NCI-H146 treated with DMSO at 0.1 percent for 48 hours (cell line): ENCODE data around the gene VCL.
"Not testable (repeated sequence)": the region's sequence is repeated elsewhere in the genome, so short reads cannot be mapped to it uniquely, and the experiment has no call there.

Experiments
- DNase-seq: peaks from one replicate; lab custom pipeline; 2025; ENCODE audit not compliant: unreplicated experiment; lab: John Stamatoyannopoulos, UW

VCL gene

DNA sequence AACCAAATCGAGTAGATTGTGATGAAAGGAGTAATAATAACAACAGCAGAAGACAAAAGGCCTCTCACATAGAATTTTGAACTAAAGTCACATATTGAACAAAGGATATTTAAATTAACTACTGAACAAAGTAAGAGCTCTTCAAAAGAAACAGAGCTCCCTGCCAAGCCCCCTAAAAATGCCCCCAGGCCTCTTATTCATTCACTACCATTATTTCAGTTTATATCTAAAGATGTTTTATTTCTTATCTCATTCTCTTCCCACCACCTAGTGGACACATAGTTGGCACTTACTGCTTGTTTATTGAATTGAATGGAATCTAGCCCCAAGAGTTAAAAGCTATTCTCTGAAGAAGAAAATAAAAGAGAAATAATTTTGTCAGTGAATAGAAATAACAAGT is 37.4 kb downstream of the VCL start:
- no peak for DNase-seq

DNA sequence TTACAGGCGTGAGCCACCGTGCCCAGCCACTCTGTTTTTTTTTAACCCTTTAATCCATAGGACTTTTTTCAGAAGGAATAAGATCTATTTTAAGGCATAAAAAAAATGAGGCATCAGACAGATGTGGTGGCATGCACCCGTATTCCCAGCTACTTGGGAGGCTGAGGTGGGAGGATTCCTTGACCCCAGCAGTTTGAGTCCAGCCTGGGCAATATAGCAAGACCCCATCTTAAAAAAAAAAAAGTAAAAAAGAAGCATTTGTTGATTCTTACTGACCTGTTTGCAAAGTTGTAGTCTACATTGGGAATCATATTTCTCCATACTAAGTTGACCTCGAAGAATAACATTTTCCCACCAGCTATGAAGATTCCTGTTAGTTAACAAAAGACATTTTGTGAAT is 38.6 kb downstream of the VCL start:
- DNase-seq: no peak

DNA sequence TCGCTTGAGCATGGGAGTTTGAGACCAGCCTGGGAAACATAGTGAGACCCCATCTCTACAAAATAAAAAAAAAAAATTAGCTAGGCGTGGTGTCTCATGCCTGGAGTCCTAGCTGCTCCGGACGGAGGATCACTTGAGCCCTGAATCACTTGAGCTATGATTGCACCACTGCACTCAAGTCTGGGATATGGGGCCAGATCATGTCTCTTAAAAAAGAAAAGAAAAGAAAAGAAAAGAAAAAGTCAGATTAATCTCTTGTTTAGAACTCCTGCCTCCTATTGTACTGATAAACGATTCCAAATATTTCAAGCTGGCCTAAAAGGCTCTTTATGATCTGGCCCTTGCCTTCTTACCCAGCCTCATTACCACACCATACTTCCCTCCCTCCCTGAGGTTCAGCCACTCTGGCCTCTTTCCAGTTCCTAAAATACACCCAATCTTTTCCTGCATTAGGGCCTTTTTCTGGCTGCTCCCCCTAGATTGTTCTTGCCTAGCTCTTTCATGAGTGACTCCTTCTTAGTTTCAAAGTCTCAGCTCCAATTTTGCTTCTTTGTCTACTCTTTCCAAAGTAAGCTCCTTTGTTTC is 41.7 kb downstream of the VCL start:
- DNase-seq: no peak

DNA sequence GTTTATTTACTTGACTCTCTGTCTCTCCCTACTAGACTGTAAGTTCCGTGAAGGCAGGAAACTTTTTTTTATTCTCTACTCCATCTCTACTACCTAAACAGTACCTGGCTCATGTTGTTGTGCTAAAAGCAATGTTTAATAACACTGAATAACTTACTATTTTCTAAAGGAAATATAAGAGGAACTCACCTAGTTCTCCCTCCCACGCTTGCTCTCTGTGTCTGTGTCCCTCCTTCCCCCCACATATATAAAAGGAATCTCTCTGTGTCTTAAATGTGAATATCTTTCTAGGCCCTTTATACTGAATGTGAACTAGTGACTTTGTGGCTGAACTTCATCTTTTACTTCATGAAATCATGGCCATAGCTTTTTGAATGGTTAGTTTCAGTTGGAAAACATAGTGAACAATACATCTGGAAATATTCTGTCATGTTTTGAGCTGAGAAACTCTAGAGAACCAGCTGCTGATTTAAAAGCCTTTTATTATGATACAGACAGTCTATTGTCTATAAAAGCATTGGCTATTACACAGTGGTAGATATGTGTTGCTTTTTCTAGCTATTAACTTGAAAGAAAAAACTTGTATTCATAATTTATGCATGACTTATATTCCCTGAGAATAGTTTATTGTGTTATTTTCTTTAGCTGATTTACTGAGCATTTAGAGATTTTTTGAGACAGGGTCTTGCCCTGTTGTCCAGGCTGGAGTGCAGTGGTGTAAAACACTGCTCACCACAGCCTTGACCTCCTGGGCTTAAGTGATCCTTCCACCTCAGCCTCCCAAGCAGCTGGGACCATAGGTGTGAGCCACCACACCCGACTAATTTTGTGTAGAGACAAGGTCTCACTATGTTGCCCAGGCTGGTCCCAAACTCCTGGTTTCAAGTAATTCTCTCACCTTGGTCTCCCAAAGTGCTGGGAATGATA is 42.5 kb downstream of the VCL start:
- DNase-seq: no peak

DNA sequence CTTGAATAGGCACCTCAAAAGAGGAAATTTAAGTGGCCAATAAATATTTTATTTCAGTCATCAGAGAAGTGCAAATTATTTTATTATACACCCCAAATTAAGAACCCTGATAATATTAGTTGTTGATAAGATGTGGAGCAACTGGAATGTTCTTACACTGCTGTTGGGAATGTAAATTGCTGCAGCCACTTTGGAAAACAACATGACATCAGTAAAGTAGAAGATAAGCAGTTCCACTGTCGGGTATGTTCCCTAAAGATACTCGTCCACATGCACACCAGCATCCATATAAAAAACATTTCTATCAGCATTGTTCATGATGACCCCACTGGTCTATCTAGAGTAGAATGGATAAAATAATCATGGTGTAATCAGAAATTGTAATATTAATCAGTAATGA is 46.5 kb downstream of the VCL start:
- DNase-seq: no peak

DNA sequence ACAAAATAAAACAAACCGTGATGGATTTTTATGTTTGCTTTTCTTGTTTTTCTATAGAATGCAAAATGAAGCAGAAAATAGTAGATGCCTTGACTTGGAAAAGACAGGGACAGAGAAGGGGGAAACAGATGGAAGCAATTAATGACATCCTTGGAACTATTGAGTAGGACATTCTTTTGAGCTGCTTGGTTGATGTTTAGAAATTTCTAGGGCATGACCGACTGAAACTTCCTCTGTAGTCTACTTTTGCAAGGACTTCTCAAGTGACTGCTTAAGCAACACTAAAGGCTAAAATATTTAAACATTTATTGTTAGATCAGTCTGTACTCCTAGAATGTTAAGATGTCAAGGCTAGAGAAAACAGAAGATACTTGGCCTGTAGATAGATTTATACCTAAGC is 49.4 kb downstream of the VCL start:
- no peak for DNase-seq

DNA sequence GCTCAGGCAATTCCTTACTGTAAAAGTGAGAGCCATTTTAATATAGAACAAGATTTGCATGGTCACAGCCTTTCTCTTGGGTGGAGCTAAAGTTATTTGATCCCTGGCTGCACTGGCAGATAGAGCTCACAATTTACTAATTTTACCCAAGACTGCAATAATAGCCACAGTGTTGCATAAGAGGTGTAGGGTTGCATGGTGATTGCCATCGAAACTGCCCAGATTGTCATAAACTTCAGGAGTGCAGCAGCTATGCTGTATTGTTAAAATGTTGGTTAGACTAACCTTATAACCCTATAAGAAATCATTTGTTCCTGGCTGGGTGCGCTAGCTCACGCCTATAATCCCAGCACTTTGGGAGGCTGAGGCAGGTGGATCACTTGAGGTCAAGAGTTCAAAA is 50.0 kb downstream of the VCL start:
- no peak for DNase-seq

DNA sequence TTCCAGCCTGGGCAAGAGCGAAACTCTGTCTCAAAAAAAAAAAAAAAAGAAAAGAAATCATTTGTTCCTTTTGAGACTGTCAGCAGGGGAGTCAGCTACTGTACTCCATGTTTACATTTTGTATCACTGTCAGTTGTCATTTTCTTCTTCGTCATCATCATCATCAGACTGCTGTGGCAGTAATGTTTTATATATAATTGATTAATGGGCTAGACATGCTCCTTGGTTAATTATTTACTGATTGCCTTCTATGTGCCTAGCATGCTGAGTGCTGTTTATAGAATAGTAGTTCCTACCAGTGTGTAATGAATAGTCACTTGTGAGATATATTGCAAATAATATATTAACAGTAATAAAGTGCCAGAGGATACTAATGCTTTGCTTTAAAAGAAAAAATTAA is 50.5 kb downstream of the VCL start:
- no peak for DNase-seq

DNA sequence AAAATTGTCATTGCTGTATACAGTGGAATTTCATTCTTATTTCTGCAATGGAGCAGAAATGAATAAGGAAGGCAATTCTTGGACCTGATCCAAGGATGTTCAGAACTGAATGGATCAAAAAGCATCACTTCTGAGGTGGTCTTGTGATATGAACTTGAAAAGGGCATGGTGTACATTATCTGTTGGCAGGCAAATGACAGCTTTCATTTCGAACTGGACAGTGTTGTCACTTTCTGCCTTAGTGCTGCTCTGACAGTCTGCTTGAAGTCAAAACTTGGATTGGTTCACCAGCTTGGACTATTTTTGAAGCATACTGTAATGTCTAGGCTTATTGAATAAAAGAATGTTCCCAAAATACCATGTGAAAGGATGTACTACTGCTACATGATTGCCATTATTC is 52.0 kb downstream of the VCL start:
- no peak for DNase-seq

DNA sequence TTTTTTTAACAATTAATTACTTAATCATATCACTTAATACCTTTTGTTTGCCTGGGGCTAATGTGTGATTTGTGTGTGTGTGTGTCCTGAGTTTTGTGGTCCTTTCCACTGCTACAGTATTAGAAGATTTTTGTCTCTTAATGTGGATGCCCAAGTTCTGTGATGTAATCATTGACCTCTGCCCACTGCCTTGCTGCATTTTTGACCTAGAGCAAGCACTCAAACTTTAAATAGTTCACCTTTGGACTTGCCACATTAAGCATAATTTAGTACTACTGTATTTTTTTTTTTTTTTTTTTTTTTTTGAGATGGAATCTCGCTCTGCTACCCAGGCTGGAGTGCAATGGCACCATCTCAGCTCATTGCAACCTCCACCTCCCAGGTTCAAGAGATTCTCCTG is 52.7 kb downstream of the VCL start:
- no peak for DNase-seq

DNA sequence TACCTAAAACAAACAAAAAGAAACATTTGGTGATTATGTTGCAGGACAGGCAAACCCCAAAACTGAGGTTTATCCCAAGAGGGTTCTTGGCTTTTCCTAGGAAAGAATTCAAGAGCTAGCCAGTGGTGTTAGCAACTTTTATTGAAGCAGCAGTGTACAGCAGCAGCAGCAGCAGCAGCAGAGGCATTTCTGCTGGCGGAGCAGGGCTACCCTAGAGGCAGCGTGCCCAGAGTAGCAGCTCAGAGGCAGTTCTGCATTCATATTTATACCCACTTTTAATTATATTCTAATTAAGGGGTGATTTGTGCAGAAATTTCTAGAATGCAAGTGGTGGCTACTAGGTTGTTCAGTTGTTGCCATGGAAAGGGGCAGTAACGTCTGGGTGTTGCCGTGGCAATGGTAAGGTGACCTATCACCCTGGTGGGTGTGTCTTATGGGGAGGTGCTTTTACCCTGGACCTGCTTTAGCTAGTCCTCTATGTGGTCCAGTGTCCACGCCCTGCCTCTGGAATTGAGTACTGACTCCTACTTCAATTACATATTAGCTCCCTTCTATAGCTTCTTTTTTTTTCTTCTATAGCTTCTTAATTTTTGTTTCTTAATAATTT is 53.9 kb downstream of the VCL start:
- no peak for DNase-seq

DNA sequence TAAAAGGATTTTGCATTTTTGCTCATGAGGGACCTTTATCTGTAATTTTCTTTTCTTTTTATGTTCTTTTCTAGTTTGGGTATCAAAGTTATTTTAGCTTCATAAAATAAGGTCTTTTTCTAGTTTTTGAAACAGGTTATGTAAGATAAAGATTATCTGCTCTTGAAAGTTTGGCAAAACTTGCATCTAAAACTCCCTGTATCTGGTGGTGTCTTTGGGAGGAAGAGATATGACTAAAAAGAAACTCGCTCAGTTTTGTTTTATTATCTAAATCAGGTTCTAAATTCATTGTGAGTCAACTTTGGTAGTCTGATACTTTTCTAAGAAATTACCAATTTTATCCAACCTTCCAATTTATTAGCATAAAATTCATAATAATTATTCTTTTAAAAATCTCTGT is 55.1 kb downstream of the VCL start:
- DNase-seq: no peak

DNA sequence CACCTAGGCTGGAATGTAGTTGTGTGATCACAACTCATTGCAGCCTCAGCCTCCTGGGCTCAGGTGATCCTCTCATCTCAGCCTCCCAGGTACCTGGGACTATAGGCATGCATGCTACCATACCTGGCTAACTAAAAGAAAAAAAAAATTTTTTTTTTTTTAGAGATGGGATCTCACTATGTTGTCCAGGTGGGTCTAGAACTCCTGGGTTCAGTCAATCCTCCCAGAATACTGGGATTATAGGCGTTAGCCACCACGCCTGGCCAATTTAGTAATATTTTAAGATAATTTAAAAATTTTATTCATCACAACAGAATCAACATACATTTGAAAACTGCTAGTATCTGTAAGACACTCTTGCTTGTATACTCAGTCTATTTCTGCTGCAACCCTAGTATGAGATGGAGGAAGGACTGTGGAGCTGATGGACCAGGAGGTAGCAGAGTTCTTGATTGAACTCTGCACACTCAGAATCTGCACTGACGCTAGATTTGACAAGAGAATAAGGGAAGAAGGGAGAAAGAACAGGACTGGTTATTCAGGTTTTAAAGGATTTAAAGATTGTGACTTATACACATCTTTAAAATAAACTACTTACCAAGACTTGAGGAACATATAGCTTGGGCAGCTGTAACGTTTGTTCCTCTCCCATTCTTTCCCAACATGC is 57.6 kb downstream of the VCL start:
- no peak for DNase-seq

DNA sequence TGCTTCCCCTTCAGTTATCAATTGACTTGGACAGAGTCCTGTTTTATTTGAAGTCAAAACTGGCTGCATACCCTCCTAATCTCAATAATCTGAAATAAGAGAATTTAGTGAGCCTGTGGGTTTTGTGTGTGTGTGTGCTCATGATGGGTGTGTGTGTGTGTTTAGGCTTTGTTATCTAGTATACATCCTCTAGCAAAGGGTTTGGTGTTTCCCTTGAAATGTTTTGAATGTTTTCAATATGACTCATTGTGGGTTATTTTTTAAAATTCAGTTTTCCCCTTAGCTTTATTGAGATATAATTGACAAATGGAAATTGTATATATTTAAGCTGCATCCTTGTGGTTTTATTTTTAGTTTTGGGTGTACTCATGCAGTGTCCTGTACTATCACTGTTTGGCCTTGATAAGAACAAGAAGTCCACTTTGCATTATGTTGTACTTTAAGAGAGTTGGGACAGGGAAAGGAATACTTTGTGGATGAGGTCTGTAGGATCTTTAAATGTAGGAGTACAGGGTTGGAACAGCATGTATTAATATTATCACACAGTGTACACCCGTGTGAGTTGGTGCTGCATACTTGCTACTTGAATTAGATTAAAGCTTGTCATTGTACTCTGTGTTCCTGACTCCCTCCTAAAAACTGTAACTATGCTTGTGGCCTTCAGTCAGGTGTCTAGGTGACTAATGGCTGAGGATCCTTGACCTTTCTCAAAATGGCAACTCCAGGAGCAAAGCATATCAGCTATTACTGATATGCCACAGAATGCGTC is 58.3 kb downstream of the VCL start:
- DNase-seq: no peak

DNA sequence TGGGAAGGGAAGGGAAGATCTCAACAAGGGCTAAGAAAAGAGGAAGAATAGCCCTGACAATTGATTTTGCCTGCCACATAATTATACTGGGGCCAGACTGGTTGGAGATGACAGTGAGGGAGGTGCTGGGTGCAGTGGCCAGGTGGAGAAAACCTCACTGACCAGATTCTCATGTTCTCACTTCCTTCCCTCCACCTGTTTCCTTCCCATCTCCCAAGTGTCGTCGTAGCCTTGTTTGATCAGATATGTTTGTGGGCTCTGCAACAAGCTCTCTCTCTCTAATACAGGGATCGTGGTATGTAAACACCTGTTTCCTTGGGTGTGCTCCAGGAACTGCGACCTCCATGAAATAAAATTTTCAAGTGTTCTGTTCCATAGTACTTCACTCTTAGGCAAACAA is 60.2 kb downstream of the VCL start:
- DNase-seq: peak; percentile 8

DNA sequence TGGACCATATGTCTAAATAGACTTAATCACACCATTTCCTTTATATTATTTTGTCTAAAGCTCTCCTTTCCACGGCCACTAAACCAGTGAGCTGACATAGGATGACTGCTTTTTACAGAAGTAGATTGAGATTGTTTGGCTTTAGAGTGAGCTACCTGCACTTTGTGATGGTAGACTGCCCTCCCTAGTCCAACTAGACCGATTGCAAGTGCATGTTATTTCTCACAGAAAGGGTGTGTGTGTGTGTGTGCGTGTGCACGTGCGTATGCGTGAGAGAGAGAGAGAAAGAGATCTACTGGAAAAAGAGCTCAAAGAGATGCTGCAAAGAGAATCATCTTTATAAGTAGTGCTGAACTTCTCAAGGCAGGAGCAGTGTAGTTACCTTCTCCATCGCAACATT is 60.7 kb downstream of the VCL start:
- no peak for DNase-seq

DNA sequence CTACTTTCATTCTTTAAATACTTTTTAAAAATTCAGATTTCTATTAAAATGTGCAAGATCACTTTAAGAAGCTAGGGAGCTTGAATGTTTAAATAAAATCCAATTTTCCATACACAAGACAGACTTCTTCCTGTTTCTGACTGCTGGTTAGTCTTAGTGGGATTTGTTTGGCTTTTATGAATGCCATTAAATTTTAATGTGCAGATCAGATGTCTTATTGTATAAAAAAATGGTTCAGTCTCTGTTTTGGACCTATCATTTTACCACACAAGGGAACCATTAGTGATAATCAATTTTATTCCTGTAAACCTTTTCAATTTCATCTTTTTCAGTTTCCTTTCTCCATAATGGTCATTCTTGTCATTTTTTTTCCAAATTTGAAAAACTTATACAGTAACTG is 63.2 kb downstream of the VCL start:
- no peak for DNase-seq

DNA sequence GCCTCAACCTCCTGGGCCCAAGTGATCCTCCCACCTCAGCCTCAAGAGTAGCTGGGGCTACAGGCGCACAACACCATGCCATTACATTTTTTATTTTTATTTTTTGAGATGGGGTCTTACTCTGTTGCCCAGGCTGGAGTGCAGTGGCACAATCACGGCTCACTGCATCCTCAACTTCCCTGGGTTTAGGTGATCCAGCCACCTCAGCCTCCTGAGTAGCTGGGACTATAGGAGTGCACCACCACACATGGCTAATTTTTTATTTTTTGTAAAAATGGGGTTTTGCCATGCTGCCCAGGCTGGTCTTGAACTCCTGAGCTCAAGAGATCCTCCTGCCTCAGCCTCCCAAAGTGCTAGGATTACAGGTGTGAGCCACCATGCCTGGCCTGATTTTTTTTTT is 64.1 kb downstream of the VCL start:
- DNase-seq: not testable (repeated sequence)

DNA sequence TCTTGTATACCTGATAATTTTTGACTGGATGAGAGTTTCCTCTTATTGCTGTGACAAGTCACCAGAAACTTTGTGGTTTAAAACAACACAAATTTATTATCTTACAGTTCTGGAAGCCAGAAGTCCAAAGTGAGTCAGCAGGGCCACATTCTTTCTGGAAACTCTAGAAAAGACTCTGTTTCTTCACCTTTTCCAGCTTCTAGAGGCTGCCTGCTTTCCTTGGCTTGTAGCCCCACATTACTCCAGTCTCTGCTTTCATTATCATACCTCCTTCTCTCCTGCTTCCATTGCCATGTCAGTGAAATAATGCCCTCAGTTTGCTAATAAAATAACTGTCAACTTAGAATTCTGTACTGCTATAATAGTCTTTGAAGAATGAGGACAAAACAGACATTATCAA is 65.3 kb downstream of the VCL start:
- no peak for DNase-seq

DNA sequence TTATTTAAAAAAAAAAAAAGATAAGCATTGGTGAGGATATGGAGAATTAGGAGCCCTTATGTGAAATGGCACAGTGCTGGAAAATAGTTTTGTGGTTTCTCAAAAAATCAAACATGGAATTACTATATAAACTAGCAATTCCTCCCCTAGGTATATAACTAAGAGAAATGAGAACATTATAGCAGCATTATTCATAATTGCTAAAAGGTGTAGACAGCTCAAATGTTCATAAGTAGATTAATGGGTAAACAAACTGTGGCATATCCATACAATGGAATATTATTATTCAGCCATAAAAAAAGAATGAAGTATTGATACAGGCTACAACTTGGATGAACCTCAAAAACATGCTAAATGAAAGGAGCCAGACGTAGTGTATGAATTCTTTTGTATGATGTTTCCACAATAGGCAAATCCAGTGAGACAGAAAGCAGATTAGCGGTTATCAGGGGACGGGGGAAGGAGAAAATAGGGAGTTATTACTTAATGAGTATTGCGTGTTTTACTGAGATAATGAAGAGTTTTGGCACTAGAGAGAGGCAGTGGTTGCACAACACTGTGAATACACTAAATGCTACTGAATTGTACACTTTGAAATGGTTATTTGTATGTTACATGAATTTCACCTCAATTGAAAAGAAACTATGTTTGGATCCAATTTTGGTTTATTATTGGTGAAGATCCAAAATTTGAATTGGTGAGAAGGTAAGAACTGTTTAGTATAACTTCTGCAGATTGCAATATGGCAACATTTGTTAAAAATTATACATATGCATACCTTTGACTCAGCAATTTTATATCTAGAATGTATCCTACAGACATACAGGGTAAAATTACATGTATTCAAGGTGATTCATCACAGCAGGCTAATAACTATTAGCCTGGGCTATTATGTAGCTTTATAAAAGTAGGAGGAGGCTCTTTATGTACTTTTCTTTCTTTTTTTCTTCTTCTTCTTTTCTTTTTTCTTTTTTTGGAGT is 69.7 kb downstream of the VCL start:
- no peak for DNase-seq
